CD4-positive, alpha-beta T cell (primary cell): ENCODE data around the gene DNAH9. TPM values are rescaled to one million over a fixed set of nuclear protein-coding genes. Genes with fewer than 3 reads are reported as not detected.

Experiments
- ATAC-seq: fragments of 200-7000 bp; cut with Tn5 transposase; one replicate; pipeline ENCODE4 v1.10.0; 2022; ENCODE audit warnings: mild to moderate bottlenecking; ENCODE audit not compliant: poor library complexity
- CTCF ChIA-PET: fragments of 350-600 bp; sonication (Branson Sonifier 250); formaldehyde crosslinking; loops from one replicate; lab custom pipeline; 2021; ENCODE audit warnings: antibody characterized with exemption, inconsistent platforms; lab: Charles Lee
- POLR2A ChIA-PET: fragments of 350-600 bp; sonication (Branson Sonifier 250); formaldehyde crosslinking; loops from one replicate; lab custom pipeline; 2021; ENCODE audit warnings: antibody characterized with exemption, inconsistent platforms; lab: Charles Lee
- DNase-seq, 14 experiments: peaks; one replicate each; pipeline ENCODE4 v3.0.0-alpha.2; 2013 to 2020; ENCODE audit warnings: mixed read lengths in 2 of 14
- H3K27ac ChIP-seq, 2 donors: one replicate each; pipeline versions ENCODE4 v1.5.1 to v1.7.0; 2013; ENCODE audit warnings: low read length in 2 of 2, low read depth in 1 of 2, mild to moderate bottlenecking in 1 of 2
- H3K27me3 ChIP-seq, 2 experiments: 1 replicate in 1 of 2; 2 replicates in 1 of 2; pipeline versions ENCODE4 v1.6.1 to v1.7.0; 2013; ENCODE audit warnings: low read length in 2 of 2, control low read depth in 1 of 2, mild to moderate bottlenecking in 1 of 2, moderate library complexity in 1 of 2; ENCODE audit not compliant: insufficient read depth in 2 of 2, control insufficient read depth in 1 of 2
- H3K36me3 ChIP-seq: one replicate; pipeline ENCODE4 v1.6.1; 2013; ENCODE audit warnings: low read length, control low read depth; ENCODE audit not compliant: insufficient read depth
- H3K4me1 ChIP-seq: one replicate; pipeline ENCODE4 v1.6.1; 2013; ENCODE audit warnings: low read length, control low read depth; ENCODE audit not compliant: insufficient read depth
- H3K4me3 ChIP-seq: one replicate; pipeline ENCODE4 v1.5.1; 2013; ENCODE audit warnings: mild to moderate bottlenecking, low read length, moderate library complexity
- H3K9me3 ChIP-seq, 2 experiments: 1 replicate in 1 of 2; 2 replicates in 1 of 2; pipeline versions ENCODE4 v1.6.1 to v1.7.0; 2013; ENCODE audit warnings: low read length in 2 of 2, mild to moderate bottlenecking in 2 of 2, control low read depth in 1 of 2, moderate library complexity in 1 of 2; ENCODE audit not compliant: control insufficient read depth in 1 of 2, insufficient read depth in 1 of 2
- H3K27ac Mint-ChIP-seq: one replicate; pipeline ENCODE4 v1.8.0; 2020; ENCODE audit warnings: mixed read lengths
- H3K27me3 Mint-ChIP-seq: one replicate; pipeline ENCODE4 v1.8.0; 2021; ENCODE audit warnings: mixed read lengths
- H3K36me3 Mint-ChIP-seq: one replicate; pipeline ENCODE4 v1.8.0; 2021; ENCODE audit warnings: low read depth, mixed read lengths
- H3K4me1 Mint-ChIP-seq: one replicate; pipeline ENCODE4 v1.8.0; 2021; ENCODE audit warnings: low read depth, mixed read lengths
- H3K4me3 Mint-ChIP-seq: one replicate; pipeline ENCODE4 v1.8.0; 2020; ENCODE audit warnings: mild to moderate bottlenecking, mixed read lengths
- H3K9me3 Mint-ChIP-seq: one replicate; pipeline ENCODE4 v1.8.0; 2020; ENCODE audit warnings: mixed read lengths
- CTCF ChIP-seq: fragments of 200-600 bp; IDR thresholded peaks from one replicate; pipeline ENCODE4 v1.8.0; 2022; ENCODE audit warnings: antibody characterized with exemption, mild to moderate bottlenecking
- intact Hi-C, 2 experiments: fragments of 100-400 bp; cut with DNase I in 1 of 2; cut with micrococcal nuclease in 1 of 2; formaldehyde crosslinking; loops; one replicate each; pipeline versions ENCODE4 v1.15.1 to v1.9.0; 2023 to 2025; cut with DNase I, micrococcal nuclease
- total RNA-seq, 174 experiments: library from RNA in 2 of 174; stranded (reverse) in 2 of 174; gene quantifications; one replicate each; pipeline ENCODE4 v1.2.3 and lab custom pipeline; 2021 to 2026

The DNAH9 gene
- total RNA-seq, 2 experiments from 2014 or later = not detected

GRCh38 chr17:11980813-11981212 lies 382.5 kb downstream of the DNAH9 start:
- Histone ChIP-seq H3K27me3 (no peaks in the 10 kb centered on the region), H3K27ac (no peak overlapping the region), H3K9me3 (no peaks in the 10 kb centered on the region), H3K4me1 (no peaks in the 10 kb centered on the region), H3K4me3 (no peak overlapping the region), H3K36me3 (peaks cover 59% of the 10 kb centered on the region)
- ChIA-PET CTCF (no interaction called here), POLR2A (no interaction called here)
- no peak overlapping the region for H3K27ac Mint-ChIP-seq
- no peak for TF ChIP-seq CTCF
- H3K36me3 Mint-ChIP-seq = peaks cover 93% of the 10 kb centered on the region
- DNase-seq = no peak
- no peaks in the 10 kb centered on the region for H3K4me1 Mint-ChIP-seq
- intact Hi-C loops = no loop called here
- no peaks in the 10 kb centered on the region for H3K9me3 Mint-ChIP-seq
- H3K27me3 Mint-ChIP-seq = no peaks in the 10 kb centered on the region
- ATAC-seq = no peak
- no peak overlapping the region for H3K4me3 Mint-ChIP-seq

- H3K4me1 Mint-ChIP-seq = no peaks in the 10 kb centered on the region
- Histone ChIP-seq H3K36me3 (peaks cover 67% of the 10 kb centered on the region), H3K4me3 (no peak overlapping the region), H3K4me1 (no peaks in the 10 kb centered on the region), H3K9me3 (no peaks in the 10 kb centered on the region), H3K27ac (no peak overlapping the region), H3K27me3 (no peaks in the 10 kb centered on the region)
- no peaks in the 10 kb centered on the region for H3K9me3 Mint-ChIP-seq
- H3K4me3 Mint-ChIP-seq = no peak overlapping the region
- H3K27ac Mint-ChIP-seq = no peak overlapping the region
- intact Hi-C loops = no loop called here
- ATAC-seq (no peak), DNase-seq (no peak)
- no peaks in the 10 kb centered on the region for H3K27me3 Mint-ChIP-seq
- POLR2A ChIA-PET = no interaction called here
- H3K36me3 Mint-ChIP-seq = peaks cover 92% of the 10 kb centered on the region
- CTCF ChIA-PET = interaction anchor here (1.5 kb wide), 1 partner anchor 18 kb away, joined by 3 read pairs; no protein-coding TSS in a partner anchor
- no peak for TF ChIP-seq CTCF
These were observed 383.6 kb downstream of the DNAH9 start for GRCh38 chr17:11981862-11982261.

- Mint-ChIP-seq H3K27ac (no peak overlapping the region), H3K9me3 (no peaks in the 10 kb centered on the region), H3K4me1 (peaks cover 26% of the 10 kb centered on the region), H3K27me3 (no peaks in the 10 kb centered on the region), H3K36me3 (peaks cover 94% of the 10 kb centered on the region), H3K4me3 (no peak overlapping the region)
- ATAC-seq (no peak), DNase-seq (no peak)
- ChIA-PET CTCF (interaction anchor here (0.9 kb wide), 1 partner anchor 9 kb away, joined by 3 read pairs; no protein-coding TSS in a partner anchor), POLR2A (interaction anchor here (2.5 kb wide), 1 partner anchor 10 kb away, joined by 16 read pairs; the partner anchor contains the start of gene ZNF18)
- no peaks in the 10 kb centered on the region for H3K4me1 ChIP-seq
- peaks cover 72% of the 10 kb centered on the region for H3K36me3 ChIP-seq
- H3K27me3 ChIP-seq = no peaks in the 10 kb centered on the region
- no peaks in the 10 kb centered on the region for H3K9me3 ChIP-seq
- no peak overlapping the region for H3K4me3 ChIP-seq
- H3K27ac ChIP-seq = no peak overlapping the region
- TF ChIP-seq CTCF = no peak
- intact Hi-C loops = no loop called here
These were observed 388.1 kb downstream of the DNAH9 start for GRCh38 chr17:11986179-11986941.
